Effector CD8-positive, alpha-beta T cell (primary cell): ENCODE results near the gene MPST.

ENCODE experiments used
- DNase-seq: peaks from one replicate; lab custom pipeline; 2025; lab: John Stamatoyannopoulos, UW

MPST gene

DNA sequence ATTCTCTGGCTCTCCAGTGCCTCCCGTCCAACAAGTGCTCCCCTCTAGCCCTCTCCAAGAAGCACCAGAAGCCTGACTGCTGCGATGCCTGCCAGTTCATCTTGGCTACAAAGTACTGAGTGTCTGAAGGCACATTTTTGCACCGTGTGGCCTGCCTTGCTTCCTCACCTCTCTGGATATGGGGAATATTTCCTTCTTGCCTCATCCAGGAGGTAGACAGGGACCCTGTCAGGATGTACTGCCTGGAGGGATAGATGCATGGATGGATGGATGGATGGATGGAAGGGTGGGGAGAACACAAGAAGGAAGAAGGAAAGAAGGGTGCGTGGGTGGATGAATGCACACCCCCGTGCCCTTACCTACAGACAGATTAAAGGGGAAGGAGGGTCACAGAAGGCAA lies 59.6 kb downstream of the MPST start:
- no peak for DNase-seq
